Upper lobe of right lung (tissue), 1 donor: ENCODE data around the gene GABRP. TPM values are rescaled to one million over a fixed set of nuclear protein-coding genes. Genes with fewer than 3 reads are reported as not detected.

Experiments
- ATAC-seq: fragments of 200-7000 bp; cut with Tn5 transposase; one replicate; pipeline ENCODE4 v1.9.1; 2020; ENCODE audit warnings: mild to moderate bottlenecking, moderate library complexity
- DNase-seq: peaks from one replicate; pipeline ENCODE4 v3.0.0-alpha.2; 2020
- H3K27ac ChIP-seq: fragments of 200-600 bp; one replicate; pipeline ENCODE4 v1.8.0; 2022
- H3K27me3 ChIP-seq: fragments of 200-600 bp; one replicate; pipeline ENCODE4 v1.8.0; 2022; ENCODE audit warnings: mild to moderate bottlenecking
- H3K36me3 ChIP-seq: fragments of 200-600 bp; one replicate; pipeline ENCODE4 v1.8.0; 2022
- H3K4me1 ChIP-seq: fragments of 200-600 bp; one replicate; pipeline ENCODE4 v1.8.0; 2022
- H3K4me3 ChIP-seq: fragments of 200-600 bp; one replicate; pipeline ENCODE4 v1.8.0; 2022; ENCODE audit warnings: mild to moderate bottlenecking
- H3K9me3 ChIP-seq: fragments of 200-600 bp; one replicate; pipeline ENCODE4 v1.8.0; 2022
- intact Hi-C: fragments of 100-400 bp; cut with DNase I; formaldehyde crosslinking; loops from one replicate; pipeline ENCODE4 v1.11.0; 2022
- total RNA-seq: library from RNA; stranded (reverse); fragmentation: NEBNext Ultra II Directional; extraction: Animal tissue kit (Norgen Biotek cat#: 25700); gene quantifications from one replicate; pipeline ENCODE4 v1.2.1, GENCODE V29; 2021
- TF ChIP-seq, protein P1 (sequence below): fragments of 200-600 bp; IDR thresholded peaks from one replicate; pipeline ENCODE4 v1.8.0; 2022; ENCODE audit warnings: antibody characterized with exemption
- donor health status: DM: no; HTN: yes; CAD: no; lungs with severe emphysema.

Gene GABRP
- total RNA-seq, 1 donor from 2014 or later: not detected

DNA sequence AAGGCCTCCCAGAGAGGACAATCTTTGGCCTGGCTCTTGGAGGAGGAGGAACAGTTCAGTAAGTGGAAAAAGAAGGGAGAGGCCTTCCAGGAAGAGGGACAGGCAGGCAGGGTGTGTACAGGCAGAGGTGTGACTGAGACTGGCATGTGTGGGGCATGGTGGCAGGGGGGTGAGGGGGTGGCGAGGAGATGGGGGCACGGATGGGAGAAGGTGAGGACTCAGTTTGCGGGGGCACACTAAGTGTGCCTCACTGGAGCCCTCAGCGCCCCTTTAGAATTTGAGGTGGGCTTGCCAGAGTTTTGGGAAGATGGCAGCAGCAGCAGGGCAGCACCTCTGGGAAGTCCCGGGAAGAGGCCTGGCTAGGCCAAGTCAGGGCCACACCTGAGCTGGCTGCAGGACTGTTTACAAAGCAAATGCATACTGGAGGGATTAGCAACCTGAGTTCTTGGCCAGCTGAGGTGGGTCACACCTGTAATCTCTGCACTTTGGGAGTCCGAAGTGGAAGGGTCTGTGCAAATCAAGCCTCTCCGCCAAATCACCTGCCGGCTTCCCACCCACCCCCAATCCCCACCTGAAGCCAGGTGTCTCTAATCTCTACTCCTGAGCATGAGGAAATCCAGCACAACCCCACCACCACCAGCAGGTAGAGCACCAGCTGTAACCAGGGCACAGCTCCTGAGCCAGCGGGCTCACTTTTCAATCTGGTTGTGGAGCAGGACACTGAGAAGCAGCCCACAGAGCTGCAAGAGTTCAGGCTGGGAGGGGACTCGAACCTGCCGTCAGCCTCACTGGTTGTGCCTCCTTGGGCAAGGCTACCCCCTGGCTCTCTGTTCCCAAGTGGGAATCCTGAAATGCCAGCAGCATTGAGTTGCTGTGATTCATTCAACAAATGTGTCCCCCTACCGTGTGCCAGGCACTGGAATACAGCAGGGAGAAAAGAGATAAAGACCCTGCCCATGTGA is 10.2 kb upstream of the GABRP start:
- ATAC-seq: peak; percentile 56
- Histone ChIP-seq H3K27ac (no peak overlapping the region), H3K27me3 (no peaks in the 10 kb centered on the region), H3K36me3 (no peaks in the 10 kb centered on the region), H3K9me3 (no peaks in the 10 kb centered on the region), H3K4me3 (no peak overlapping the region), H3K4me1 (no peaks in the 10 kb centered on the region)
- intact Hi-C loops: no loop called here
- TF ChIP-seq, protein P1, sequence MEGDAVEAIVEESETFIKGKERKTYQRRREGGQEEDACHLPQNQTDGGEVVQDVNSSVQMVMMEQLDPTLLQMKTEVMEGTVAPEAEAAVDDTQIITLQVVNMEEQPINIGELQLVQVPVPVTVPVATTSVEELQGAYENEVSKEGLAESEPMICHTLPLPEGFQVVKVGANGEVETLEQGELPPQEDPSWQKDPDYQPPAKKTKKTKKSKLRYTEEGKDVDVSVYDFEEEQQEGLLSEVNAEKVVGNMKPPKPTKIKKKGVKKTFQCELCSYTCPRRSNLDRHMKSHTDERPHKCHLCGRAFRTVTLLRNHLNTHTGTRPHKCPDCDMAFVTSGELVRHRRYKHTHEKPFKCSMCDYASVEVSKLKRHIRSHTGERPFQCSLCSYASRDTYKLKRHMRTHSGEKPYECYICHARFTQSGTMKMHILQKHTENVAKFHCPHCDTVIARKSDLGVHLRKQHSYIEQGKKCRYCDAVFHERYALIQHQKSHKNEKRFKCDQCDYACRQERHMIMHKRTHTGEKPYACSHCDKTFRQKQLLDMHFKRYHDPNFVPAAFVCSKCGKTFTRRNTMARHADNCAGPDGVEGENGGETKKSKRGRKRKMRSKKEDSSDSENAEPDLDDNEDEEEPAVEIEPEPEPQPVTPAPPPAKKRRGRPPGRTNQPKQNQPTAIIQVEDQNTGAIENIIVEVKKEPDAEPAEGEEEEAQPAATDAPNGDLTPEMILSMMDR: no peak
- DNase-seq: no peak

GRCh38 chr5:170774831-170775230 is 8.7 kb upstream of the GABRP start:
- H3K27me3 ChIP-seq: no peaks in the 10 kb centered on the region
- DNase-seq: no peak
- H3K36me3 ChIP-seq: no peaks in the 10 kb centered on the region
- no peak for ATAC-seq
- TF ChIP-seq, protein P1: no peak
- intact Hi-C loops: no loop called here
- no peak overlapping the region for H3K27ac ChIP-seq
- H3K4me1 ChIP-seq: no peaks in the 10 kb centered on the region
- no peak overlapping the region for H3K4me3 ChIP-seq
- no peaks in the 10 kb centered on the region for H3K9me3 ChIP-seq

DNA sequence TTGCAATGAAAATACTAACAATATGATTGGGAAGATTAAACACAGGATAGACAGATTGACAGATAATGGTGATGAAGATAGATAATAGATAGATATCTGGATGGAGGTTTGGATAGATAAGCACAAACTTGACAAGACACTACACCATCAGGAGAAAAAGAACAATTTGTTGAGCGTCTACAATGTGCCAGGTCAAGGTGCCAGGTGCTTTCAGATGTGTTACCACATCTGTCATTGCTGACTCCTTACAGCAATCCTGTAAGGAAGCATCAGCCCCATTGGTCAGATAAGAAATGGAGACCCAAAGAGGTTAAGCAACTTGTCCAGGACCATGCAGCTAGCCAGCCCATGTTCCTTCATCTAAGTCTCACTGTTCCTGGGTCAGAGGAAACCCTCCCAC is 1.6 kb upstream of the GABRP start:
- no peaks in the 10 kb centered on the region for H3K9me3 ChIP-seq
- H3K27me3 ChIP-seq: no peaks in the 10 kb centered on the region
- H3K27ac ChIP-seq: no peak overlapping the region
- H3K4me1 ChIP-seq: no peaks in the 10 kb centered on the region
- H3K36me3 ChIP-seq: no peaks in the 10 kb centered on the region
- no peak for ATAC-seq
- DNase-seq: no peak
- TF ChIP-seq, protein P1: no peak
- no peak overlapping the region for H3K4me3 ChIP-seq
- intact Hi-C loops: no loop called here

GRCh38 chr5:170782438-170782837 is 1.1 kb upstream of the GABRP start:
- TF ChIP-seq, protein P1: no peak
- Histone ChIP-seq H3K27me3 (no peaks in the 10 kb centered on the region), H3K36me3 (no peaks in the 10 kb centered on the region), H3K4me3 (no peak overlapping the region), H3K27ac (no peak overlapping the region), H3K4me1 (no peaks in the 10 kb centered on the region), H3K9me3 (no peaks in the 10 kb centered on the region)
- peak; percentile 19 for ATAC-seq
- intact Hi-C loops: no loop called here
- no peak for DNase-seq

DNA sequence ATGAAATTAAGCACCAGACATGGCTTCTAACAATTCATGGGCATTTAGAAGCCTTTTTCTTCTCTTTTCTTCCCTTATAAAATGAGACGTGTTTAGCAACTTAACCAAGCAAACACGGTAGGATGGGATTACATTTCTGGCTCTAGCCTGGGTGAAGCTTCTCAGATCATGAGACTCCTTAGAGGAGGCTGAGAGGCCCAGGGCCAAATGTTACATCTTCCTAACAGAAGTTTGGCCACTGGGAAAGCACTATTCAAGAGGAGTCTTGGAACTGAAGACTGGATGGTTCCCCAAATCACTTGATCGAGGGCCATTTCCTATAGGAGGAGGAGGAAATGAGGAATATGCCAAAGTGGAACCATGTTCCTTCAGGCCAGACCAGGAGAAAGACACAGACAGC is 1.9 kb downstream of the GABRP start:
- DNase-seq (no peak), ATAC-seq (no peak)
- Histone ChIP-seq H3K36me3 (no peaks in the 10 kb centered on the region), H3K27me3 (no peaks in the 10 kb centered on the region), H3K4me1 (no peaks in the 10 kb centered on the region), H3K4me3 (no peak overlapping the region), H3K27ac (no peak overlapping the region), H3K9me3 (no peaks in the 10 kb centered on the region)
- TF ChIP-seq, protein P1: no peak
- intact Hi-C loops: loop anchor here (5.0 kb wide), 1 partner anchor 38 kb away; no protein-coding TSS in a partner anchor
